DMS53 (cell line): ENCODE data around the gene SLC28A1.
"Not testable (repeated sequence)": the region's sequence is repeated elsewhere in the genome, so short reads cannot be mapped to it uniquely, and the experiment has no call there.

Source experiments
- DNase-seq: peaks from one replicate; lab custom pipeline; 2025; lab: John Stamatoyannopoulos, UW

SLC28A1 gene

GRCh38 chr15:84970843-84971242 lies 86.4 kb downstream of the SLC28A1 start:
- no peak for DNase-seq

DNA sequence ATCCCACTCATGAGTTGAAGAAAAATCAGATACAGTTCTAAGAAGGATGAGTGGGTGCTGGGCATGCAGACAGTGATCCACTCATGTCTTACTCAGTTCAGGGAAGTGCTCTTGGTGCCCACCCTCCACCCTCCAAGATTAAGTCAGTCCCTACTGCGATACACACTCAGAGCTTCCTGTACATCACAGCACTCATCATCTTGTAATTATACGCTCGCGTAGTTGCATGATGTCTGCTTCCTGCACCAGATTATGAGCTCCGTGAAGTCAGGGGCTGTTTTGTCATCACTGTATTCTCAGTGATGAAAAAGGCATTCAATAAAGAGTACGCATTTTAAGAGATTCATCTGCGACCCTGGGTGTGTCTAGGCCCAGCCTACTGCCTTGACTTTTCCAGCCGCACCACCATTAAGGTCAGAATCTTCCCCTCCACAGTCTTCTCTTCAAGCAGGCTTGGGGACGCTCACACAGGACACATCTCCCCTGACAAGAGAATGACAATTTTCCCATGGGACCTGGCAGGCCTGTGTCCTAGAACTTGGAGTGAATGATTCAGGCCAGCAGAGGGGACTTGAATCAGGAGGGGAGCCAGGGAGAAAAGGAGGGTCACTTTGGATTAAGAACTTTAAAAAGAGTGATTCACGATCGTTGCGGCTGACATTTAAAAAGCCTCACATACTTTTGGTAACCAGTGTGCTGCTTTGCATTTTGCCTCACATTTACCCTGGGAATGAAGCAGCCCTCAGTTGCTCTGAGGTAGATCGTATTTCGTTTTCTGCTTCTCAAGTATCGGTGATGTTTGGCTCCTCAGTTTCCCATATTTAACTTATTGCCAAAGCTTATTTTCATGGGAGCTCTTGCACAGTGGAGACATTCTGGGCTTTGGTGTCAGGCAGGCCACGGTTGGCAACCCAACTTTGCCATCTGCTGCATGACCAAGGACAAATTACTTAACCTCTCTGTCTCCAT lies 89.3 kb downstream of the SLC28A1 start:
- no peak for DNase-seq

- DNase-seq, result no peak
Observed at GRCh38 chr15:84975871-84976351, 91.4 kb downstream of the SLC28A1 start.

GRCh38 chr15:84976746-84977345 lies 92.4 kb downstream of the SLC28A1 start:
- no peak for DNase-seq

DNA sequence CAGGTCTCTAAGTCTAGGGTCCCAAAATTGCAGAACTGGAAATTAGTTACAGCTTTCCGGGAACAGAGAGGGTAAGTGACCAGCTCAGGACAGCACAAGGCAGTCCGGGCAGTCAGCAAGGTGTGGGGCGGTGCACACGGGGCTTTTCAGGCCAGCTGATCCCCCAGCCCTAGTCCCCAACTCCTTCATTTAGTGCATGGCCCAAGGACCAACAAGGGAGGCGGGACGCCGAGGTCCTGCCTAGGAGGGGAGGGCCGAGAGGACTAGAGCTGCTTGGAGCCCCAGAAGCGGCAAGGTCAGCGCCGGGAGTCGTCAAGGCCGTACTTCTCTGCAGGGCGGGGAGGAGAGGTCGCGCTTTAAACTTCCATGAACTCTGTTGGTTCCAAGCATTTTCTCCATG lies 95.2 kb downstream of the SLC28A1 start:
- peak; percentile 34 for DNase-seq

DNA sequence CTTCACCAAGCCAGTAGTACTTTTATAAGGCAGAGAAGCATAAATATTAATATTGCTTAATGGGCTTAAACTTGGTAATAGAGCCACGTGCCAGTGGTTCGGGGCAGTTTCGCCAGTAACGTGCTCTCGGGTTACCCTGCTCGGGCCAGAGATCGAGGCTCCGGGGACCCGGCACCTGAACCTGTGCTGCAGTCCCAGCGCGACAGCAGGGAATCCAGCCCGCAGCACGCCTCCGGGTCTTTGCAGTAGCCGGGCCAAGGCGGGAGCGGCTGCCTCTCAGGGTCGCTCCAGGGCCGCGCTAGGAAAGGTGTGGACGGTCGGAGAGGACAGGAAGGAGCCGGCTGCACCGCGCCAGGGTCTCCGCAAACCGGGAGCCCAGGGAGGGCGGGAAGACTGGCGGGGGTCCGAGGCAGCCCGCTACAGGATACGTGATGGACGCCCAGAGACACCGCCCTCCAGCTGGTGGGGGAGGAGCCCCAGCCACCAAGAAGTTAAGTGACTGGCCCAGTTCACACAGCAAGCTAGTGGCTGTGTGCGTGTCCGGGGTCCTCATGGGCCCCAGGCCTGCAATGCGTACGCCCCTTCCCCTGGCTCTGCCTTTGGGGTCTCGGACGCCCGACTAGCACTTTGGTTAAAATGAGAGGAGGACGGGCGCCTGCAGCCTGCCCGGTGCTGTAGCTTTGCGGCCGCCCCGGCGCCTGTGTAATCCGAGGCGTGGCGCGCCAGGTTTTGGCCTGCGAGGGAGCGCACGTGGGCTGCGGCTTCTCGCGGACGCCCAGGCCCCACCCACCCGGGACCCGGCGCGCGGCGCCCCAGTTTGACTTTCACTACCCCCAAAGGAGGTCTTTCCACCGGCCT lies 96.0 kb downstream of the SLC28A1 start:
- peak; percentile 91 for DNase-seq

DNA sequence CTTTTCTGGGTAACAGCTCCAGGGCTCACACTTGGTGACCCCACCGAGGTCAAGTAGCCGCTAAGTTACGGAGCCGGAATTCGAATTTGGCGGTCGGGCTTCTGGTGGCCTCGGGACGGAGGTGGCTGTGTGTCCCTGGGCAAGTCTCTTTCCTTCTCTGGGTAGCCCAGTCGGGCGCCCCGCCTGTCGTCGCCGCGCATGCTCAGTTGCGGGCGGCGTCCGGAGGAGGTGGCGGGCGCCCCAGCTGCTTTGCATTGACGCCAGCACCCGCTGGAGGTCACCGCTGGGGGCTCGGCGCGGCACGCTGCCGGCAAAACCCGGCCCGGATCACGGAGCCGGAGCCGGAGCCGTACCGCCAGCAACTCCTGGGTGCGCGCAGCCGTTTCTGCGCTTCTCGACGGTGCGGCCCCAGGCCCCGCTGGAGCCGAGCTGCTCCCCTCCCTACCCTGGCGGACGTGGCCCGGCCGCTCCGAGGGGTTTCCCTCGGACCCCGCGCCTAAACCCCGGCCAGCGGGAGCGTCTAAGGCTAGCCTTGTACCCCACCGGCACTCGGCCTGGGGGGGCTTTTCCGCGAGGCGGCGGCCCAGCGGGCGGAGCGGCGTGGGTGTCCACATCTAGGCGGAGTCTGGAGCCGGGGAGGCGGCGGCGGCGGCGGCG lies 96.7 kb downstream of the SLC28A1 start:
- peak; percentile 96 for DNase-seq

DNA sequence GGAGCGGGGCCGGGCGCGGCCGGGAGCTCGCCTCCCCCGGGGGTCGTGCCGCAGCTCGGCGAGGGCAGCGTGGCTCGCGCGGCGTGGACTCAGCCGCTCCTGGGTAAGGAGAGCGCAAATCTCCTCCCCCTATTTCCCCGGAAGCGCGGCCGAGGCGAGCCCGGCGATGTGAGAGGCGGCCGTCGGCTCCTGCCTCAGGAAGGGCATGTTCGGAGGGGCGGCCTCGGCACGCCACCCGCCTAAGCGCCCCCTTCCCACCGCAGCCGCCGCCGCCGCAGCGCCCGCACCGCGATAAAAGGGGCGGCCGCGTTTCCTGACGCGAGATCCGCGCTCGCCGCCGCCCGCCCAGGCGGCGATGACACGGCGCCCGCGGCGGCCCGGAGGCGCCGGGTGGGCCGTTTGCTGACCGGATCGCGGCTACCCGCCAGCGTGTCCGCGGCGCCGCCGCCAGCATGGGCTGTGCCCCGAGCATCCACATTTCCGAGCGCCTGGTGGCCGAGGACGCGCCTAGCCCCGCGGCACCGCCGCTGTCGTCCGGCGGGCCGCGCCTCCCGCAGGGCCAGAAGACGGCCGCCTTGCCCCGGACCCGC lies 97.3 kb downstream of the SLC28A1 start, which contains the start of gene PDE8A:
Gene PDE8A, plus strand, starts transcription at position 146 of the 590 bp plus-strand sequence. Its CDS starts 307 bp downstream, at position 453.
- DNase-seq, result peak; percentile 77

GRCh38 chr15:84982301-84982920 lies 97.9 kb downstream of the SLC28A1 start:
- peak; percentile 50 for DNase-seq

GRCh38 chr15:84983294-84983693 lies 98.8 kb downstream of the SLC28A1 start:
- DNase-seq, result no peak

GRCh38 chr15:84983711-84984110 lies 99.2 kb downstream of the SLC28A1 start:
- DNase-seq, result no peak

DNA sequence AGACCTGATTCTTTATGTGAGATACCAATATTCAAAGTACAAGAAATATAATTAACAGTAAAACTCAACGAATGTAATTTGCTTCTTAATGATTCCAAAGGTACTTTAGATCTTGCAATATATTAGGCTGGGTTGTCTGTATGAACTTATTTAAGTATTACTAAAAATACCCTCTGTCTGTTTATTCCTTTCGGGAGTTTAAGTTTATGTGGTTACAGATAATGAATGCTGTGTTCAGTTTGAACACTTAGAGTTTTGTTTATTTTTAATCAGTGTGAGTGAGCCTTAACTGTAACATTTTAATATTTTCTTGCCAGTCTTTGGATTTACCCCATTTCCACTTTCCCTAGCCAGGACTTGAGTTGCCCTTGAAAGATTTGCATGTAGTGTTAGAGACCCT lies 100.7 kb downstream of the SLC28A1 start:
- DNase-seq, result no peak

DNA sequence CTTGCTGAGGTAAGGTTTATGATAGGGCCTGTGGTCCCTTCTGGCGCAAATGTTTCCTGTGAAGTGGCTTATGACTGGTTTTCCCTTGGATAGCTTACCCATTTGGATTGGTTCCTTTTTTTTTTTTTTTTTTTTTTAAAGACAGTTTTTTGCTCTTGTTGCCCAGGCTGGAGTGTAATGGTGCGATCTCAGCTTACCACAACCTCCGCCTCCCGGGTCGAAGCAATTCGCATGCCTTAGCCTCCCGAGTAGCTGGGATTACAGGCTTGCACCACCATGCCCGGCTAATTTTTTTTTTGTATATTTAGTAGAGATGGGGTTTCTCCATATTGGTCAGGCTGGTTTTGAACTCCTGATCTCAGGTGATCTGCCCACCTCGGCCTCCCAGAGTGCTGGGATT lies 102.9 kb downstream of the SLC28A1 start:
- DNase-seq, result not testable (repeated sequence)

DNA sequence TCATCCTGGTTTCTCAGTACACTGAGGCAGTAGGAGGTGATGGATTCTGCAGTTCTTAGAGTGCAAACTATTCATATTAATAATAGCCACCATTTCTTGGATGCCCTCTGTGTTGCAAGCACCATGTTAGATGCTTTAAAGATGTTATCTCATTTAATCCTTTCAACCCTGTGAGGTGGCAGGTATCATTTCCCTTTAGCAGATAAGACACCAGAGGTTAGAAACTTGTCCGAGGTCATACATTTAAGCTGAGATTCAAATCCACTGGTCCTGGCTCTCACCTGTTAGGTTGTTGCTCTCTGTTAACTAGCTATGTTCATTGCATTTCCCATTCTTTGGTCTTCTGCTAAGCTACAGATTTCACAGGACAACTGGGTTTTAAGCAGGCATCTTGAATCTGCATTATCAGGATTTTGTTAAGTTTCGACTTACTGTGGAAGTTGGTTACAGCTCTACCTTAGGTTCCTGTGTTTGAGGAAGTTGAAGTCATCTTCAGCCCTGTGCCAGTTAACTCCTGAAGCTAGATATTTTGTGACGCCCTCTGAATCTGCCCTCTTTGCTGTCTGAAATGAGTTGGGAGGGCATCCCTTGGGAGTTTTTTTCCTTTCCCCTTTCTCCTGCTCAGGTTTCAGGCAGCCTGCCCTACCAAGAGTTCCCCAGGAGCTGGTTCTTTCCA lies 103.6 kb downstream of the SLC28A1 start:
- DNase-seq, result no peak

DNA sequence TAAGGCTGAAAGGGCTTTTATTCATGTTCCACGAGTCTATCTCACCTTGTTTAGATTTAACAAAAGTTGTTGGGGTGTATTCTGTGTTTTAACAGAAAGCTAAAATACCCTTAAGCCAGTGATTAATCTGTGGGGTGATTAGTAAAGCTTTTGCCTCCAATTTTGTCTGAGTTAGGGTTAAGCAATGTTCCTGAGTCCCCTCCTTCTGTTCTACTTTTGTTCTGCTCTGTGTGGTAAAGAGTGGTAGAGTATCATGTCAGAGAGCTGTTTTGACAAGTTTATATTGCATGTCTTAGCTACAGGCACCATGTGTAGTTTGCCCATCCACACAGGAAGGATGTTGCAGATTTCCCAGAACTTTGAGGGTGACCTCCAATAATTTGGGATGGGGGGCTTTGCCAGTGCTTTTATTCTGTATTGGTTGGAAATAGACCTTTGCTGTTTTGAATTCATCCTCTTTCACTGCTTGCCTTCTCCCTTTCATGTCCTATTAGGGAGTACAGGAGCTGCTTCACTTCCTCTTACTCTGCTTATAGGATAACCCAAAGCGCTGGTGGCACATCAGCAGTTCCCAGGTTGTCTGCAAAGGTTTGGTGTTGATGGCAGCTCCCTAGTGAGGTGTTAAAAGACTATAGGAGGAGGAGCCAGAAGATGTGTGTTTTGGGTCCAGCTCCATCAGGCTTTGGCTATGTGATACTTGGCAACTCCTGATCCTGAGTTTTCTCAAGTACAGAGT lies 104.6 kb downstream of the SLC28A1 start:
- DNase-seq, result no peak

GRCh38 chr15:84990507-84990906 lies 106.0 kb downstream of the SLC28A1 start:
- no peak for DNase-seq

GRCh38 chr15:84991014-84991712 lies 106.7 kb downstream of the SLC28A1 start:
- no peak for DNase-seq

- DNase-seq, result peak; percentile 9
Observed at GRCh38 chr15:84992157-84992944, 107.9 kb downstream of the SLC28A1 start.
